ENCODE results near the gene DDX21. TPM values are rescaled to one million over a fixed set of nuclear protein-coding genes. Genes with fewer than 3 reads are reported as not detected.

DDX21 gene
- total and polyA plus RNA-seq, 9 of the 15 experiments (the other 6 are each of a cell fraction or from before 2014, with no cell fraction given) = 143 to 365 (median 281) TPM

GRCh38 chr10:69018613-69019012 lies 62.6 kb downstream of the DDX21 start (continued):
- TF ChIP-seq, protein P1, sequence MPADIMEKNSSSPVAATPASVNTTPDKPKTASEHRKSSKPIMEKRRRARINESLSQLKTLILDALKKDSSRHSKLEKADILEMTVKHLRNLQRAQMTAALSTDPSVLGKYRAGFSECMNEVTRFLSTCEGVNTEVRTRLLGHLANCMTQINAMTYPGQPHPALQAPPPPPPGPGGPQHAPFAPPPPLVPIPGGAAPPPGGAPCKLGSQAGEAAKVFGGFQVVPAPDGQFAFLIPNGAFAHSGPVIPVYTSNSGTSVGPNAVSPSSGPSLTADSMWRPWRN (IDR thresholded peaks at IDR 0.05; ENCODE audit: low read depth) = peak; percentile 15; the same call in 1 of the 2 replicates
- peak; percentile 40; the same call in 1 of the 2 replicates for TF ChIP-seq GATAD2A (IDR thresholded peaks at IDR 0.05)
- TF ChIP-seq GABPB2 (CRISPR knock-in tag; conservative IDR thresholded peaks at IDR 0.05) = no peak
- no peak for TF ChIP-seq ELF2 (CRISPR knock-in tag; IDR thresholded peaks at IDR 0.05)
- TF ChIP-seq ELF4 (CRISPR knock-in tag; IDR thresholded peaks at IDR 0.05) = peak; percentile 69; the same call in 1 of the 2 replicates
- TF ChIP-seq KAT7 (CRISPR knock-in tag; IDR thresholded peaks at IDR 0.05; ENCODE audit: borderline replicate concordance) = no peak
- no peak for TF ChIP-seq MECOM (CRISPR knock-in tag; IDR thresholded peaks at IDR 0.05)
- peak; percentile 90 for TF ChIP-seq CBFA2T3 (IDR thresholded peaks at IDR 0.05)
- TF ChIP-seq C11orf30 (IDR thresholded peaks at IDR 0.05; ENCODE audit: low read depth) = peak; percentile 70
- TF ChIP-seq, protein P2, sequence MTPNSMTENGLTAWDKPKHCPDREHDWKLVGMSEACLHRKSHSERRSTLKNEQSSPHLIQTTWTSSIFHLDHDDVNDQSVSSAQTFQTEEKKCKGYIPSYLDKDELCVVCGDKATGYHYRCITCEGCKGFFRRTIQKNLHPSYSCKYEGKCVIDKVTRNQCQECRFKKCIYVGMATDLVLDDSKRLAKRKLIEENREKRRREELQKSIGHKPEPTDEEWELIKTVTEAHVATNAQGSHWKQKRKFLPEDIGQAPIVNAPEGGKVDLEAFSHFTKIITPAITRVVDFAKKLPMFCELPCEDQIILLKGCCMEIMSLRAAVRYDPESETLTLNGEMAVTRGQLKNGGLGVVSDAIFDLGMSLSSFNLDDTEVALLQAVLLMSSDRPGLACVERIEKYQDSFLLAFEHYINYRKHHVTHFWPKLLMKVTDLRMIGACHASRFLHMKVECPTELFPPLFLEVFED (CRISPR knock-in tag; conservative IDR thresholded peaks at IDR 0.05) = no peak
- TF ChIP-seq MAFG (tag; conservative IDR thresholded peaks at IDR 0.05) = peak; percentile 70
- TF ChIP-seq, protein P3, sequence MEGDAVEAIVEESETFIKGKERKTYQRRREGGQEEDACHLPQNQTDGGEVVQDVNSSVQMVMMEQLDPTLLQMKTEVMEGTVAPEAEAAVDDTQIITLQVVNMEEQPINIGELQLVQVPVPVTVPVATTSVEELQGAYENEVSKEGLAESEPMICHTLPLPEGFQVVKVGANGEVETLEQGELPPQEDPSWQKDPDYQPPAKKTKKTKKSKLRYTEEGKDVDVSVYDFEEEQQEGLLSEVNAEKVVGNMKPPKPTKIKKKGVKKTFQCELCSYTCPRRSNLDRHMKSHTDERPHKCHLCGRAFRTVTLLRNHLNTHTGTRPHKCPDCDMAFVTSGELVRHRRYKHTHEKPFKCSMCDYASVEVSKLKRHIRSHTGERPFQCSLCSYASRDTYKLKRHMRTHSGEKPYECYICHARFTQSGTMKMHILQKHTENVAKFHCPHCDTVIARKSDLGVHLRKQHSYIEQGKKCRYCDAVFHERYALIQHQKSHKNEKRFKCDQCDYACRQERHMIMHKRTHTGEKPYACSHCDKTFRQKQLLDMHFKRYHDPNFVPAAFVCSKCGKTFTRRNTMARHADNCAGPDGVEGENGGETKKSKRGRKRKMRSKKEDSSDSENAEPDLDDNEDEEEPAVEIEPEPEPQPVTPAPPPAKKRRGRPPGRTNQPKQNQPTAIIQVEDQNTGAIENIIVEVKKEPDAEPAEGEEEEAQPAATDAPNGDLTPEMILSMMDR (IDR thresholded peaks at IDR 0.05 in 2 of 3, conservative IDR thresholded peaks at IDR 0.05 in 1 of 3; ENCODE audit: insufficient read depth in 2 of 3, low read depth in 1 of 3, low read length in 3 of 3) = no peak
- TF ChIP-seq ZEB2 (IDR thresholded peaks at IDR 0.05) = peak; percentile 87
- no peak for TF ChIP-seq ZC3H11A (IDR thresholded peaks at IDR 0.05; ENCODE audit: low read depth, low read length)
- TF ChIP-seq, protein P4, sequence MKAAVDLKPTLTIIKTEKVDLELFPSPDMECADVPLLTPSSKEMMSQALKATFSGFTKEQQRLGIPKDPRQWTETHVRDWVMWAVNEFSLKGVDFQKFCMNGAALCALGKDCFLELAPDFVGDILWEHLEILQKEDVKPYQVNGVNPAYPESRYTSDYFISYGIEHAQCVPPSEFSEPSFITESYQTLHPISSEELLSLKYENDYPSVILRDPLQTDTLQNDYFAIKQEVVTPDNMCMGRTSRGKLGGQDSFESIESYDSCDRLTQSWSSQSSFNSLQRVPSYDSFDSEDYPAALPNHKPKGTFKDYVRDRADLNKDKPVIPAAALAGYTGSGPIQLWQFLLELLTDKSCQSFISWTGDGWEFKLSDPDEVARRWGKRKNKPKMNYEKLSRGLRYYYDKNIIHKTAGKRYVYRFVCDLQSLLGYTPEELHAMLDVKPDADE (conservative IDR thresholded peaks at IDR 0.05; ENCODE audit: control insufficient read depth, low read depth, low read length) = no peak
- no peak for TF ChIP-seq HNRNPL (IDR thresholded peaks at IDR 0.05; ENCODE audit: low read depth, low read length)
- no peak for TF ChIP-seq SIN3A (IDR thresholded peaks at IDR 0.05; ENCODE audit: borderline replicate concordance in 2 of 2, control insufficient read depth in 1 of 2, low read depth in 2 of 2, low read length in 2 of 2)
- TF ChIP-seq HDAC1 (IDR thresholded peaks at IDR 0.05) = peak in 1 of 2 experiments; percentile 68; a peak in 2 of 4 replicates
- no peak for TF ChIP-seq LEF1 (IDR thresholded peaks at IDR 0.05)
- TF ChIP-seq HNRNPUL1 (IDR thresholded peaks at IDR 0.05; ENCODE audit: low read length) = no peak

All from K562 (cell line).